ENCODE results near the gene ANO2. TPM values are rescaled to one million over a fixed set of nuclear protein-coding genes. Genes with fewer than 3 reads are reported as not detected.

The ANO2 gene
- total and polyA plus RNA-seq, 2 donors (not counting 3 experiments of a cell fraction or from before 2014, with no cell fraction given) = 15.4 to 65.0 TPM

GRCh38 chr12:5817246-5817645 is 127.8 kb downstream of the ANO2 start:
- intact Hi-C loops (cut with micrococcal nuclease) = no loop called here
- Histone ChIP-seq H3K36me3 (ENCODE audit: control insufficient read depth in 2 of 2, extremely low read depth in 1 of 2, insufficient read depth in 2 of 2, low read length in 2 of 2) (peaks cover 2 to 10% of the 10 kb centered on the region in 2 experiments), H3K79me2 (ENCODE audit: control insufficient read depth, insufficient read depth, low read length) (no peaks in the 10 kb centered on the region), H3K9me3 (replicated peaks; ENCODE audit: control insufficient read depth, insufficient read depth, low read length) (no peaks in the 10 kb centered on the region), H3K4me2 (ENCODE audit: insufficient read depth, low read length) (no peak overlapping the region), H3K4me1 (ENCODE audit: control insufficient read depth, extremely low read depth, insufficient read depth, low read length) (no peaks in the 10 kb centered on the region), H4K20me1 (replicated peaks; ENCODE audit: control insufficient read depth, extremely low read depth, insufficient read depth, low read length) (peaks cover 3% of the 10 kb centered on the region), H3K9me1 (replicated peaks; ENCODE audit: control insufficient read depth, extremely low read depth, insufficient read depth, low read length) (no peaks in the 10 kb centered on the region), H3K4me3 (replicated peaks in 1 of 3; ENCODE audit: insufficient read depth in 1 of 3, low read depth in 1 of 3, low read length in 3 of 3) (no peak overlapping the region), H3K9ac (replicated peaks; ENCODE audit: extremely low read depth, insufficient read depth, low read length) (no peak overlapping the region), H3K27ac (ENCODE audit: insufficient read depth, low read depth, low read length) (no peak overlapping the region), H3K27me3 (ENCODE audit: control insufficient read depth in 2 of 2, insufficient read depth in 2 of 2, low read length in 2 of 2) (no peaks in the 10 kb centered on the region), H2AFZ (ENCODE audit: low read depth, low read length) (no peak overlapping the region)
- FAIRE-seq = no peak
- DNase-seq (ENCODE audit: low read depth, low spot score) = no peak
- ChIA-PET CTCF (no interaction called here), POLR2A (no interaction called here)
- dilution Hi-C loops (cut with MboI; ENCODE audit: extremely low pct_ligation_motif_present, low sequenced_read_pairs) = no loop called here
- no peak for TF ChIP-seq JUN (IDR thresholded peaks at IDR 0.05; ENCODE audit: borderline replicate concordance, insufficient read depth, insufficient read length, low read depth)
- TF ChIP-seq MAX (IDR thresholded peaks at IDR 0.05; ENCODE audit: insufficient read depth, insufficient read length) = no peak
- TF ChIP-seq POLR2AphosphoS5 (IDR thresholded peaks at IDR 0.05; ENCODE audit: insufficient read depth, low read depth, low read length) = no peak
- TF ChIP-seq GATA2 (IDR thresholded peaks at IDR 0.05; ENCODE audit: insufficient read depth, insufficient read length, low read depth, low read length) = no peak
- TF ChIP-seq CTCF (IDR thresholded peaks at IDR 0.05; ENCODE audit: extremely low read depth in 1 of 2, insufficient read depth in 1 of 2, low read depth in 1 of 2, low read length in 2 of 2) = no peak
- no peak for TF ChIP-seq FOS (IDR thresholded peaks at IDR 0.05; ENCODE audit: borderline replicate concordance, insufficient read depth, low read length)
- BruUV-seq (replicated peaks) = no TSS peak
